H9 (cell line): ENCODE data around the gene MCRIP1. TPM values are rescaled to one million over a fixed set of nuclear protein-coding genes. Genes with fewer than 3 reads are reported as not detected.
A peak's percentile ranks its signal among the peaks of the same experiment; 100 is the strongest.

Experiments used
- DNase-seq: peaks from one replicate; pipeline ENCODE4 v3.0.0-alpha.2; 2017
- H2AFZ ChIP-seq: one replicate; pipeline ENCODE4 v1.6.1; 2013; ENCODE audit warnings: mild to moderate bottlenecking, low read length, control low read depth, moderate library complexity
- H2AK5ac ChIP-seq: 2 replicates; pipeline ENCODE4 v1.6.1; 2013; ENCODE audit warnings: low read length, control low read depth, mixed read lengths; ENCODE audit not compliant: insufficient read length
- H2BK120ac ChIP-seq: one replicate; pipeline ENCODE4 v1.6.1; 2013; ENCODE audit warnings: low read depth, mild to moderate bottlenecking, low read length, control low read depth, inconsistent platforms; ENCODE audit not compliant: poor library complexity, severe bottlenecking
- H2BK12ac ChIP-seq: 2 replicates; pipeline ENCODE4 v1.6.1; 2013; ENCODE audit warnings: low read length, control low read depth, mixed read lengths, low read depth; ENCODE audit not compliant: insufficient read length
- H2BK15ac ChIP-seq: 2 replicates; pipeline ENCODE4 v1.6.1; 2013; ENCODE audit warnings: low read depth, low read length, control low read depth
- H2BK20ac ChIP-seq: one replicate; pipeline ENCODE4 v1.6.1; 2013; ENCODE audit warnings: low read depth, mild to moderate bottlenecking, low read length, control low read depth, inconsistent platforms; ENCODE audit not compliant: poor library complexity, severe bottlenecking
- H2BK5ac ChIP-seq: 2 replicates; pipeline ENCODE4 v1.6.1; 2013; ENCODE audit warnings: low read length, control low read depth, mixed read lengths; ENCODE audit not compliant: insufficient read length
- H3K14ac ChIP-seq: 2 replicates; pipeline ENCODE4 v1.6.1; 2013; ENCODE audit warnings: low read length, control low read depth; ENCODE audit not compliant: insufficient read depth
- H3K18ac ChIP-seq: 2 replicates; pipeline ENCODE4 v1.6.1; 2013; ENCODE audit warnings: low read depth, mild to moderate bottlenecking, mixed read lengths, low read length, control low read depth; ENCODE audit not compliant: insufficient read length
- H3K23ac ChIP-seq: 2 replicates; pipeline ENCODE4 v1.6.1; 2013; ENCODE audit warnings: low read length, control low read depth, mixed read lengths, low read depth; ENCODE audit not compliant: insufficient read length
- H3K23me2 ChIP-seq: 2 replicates; pipeline ENCODE4 v1.6.1; 2013; ENCODE audit warnings: low read depth, mild to moderate bottlenecking, mixed read lengths, low read length, control low read depth; ENCODE audit not compliant: insufficient read length, poor library complexity, severe bottlenecking
- H3K27ac ChIP-seq: 2 replicates; pipeline ENCODE4 v1.5.1; 2013; ENCODE audit warnings: low read length, control low read depth, mixed read lengths, low read depth; ENCODE audit not compliant: insufficient read length
- H3K27me3 ChIP-seq: 2 replicates; pipeline ENCODE4 v1.6.1; 2013; ENCODE audit warnings: low read length, control low read depth, inconsistent platforms; ENCODE audit not compliant: insufficient read depth
- H3K4ac ChIP-seq: 2 replicates; pipeline ENCODE4 v1.6.1; 2013; ENCODE audit warnings: low read depth, mild to moderate bottlenecking, control low read depth, inconsistent platforms, low read length, moderate library complexity
- H3K4me1 ChIP-seq: 2 replicates; pipeline ENCODE4 v1.6.1; 2013; ENCODE audit warnings: low read length, control low read depth, inconsistent platforms; ENCODE audit not compliant: insufficient read depth
- H3K4me2 ChIP-seq: 2 replicates; pipeline ENCODE4 v1.6.1; 2013; ENCODE audit warnings: low read length, control low read depth, mixed read lengths; ENCODE audit not compliant: insufficient read length, insufficient read depth
- H3K56ac ChIP-seq: 2 replicates; pipeline ENCODE4 v1.6.1; 2013; ENCODE audit warnings: low read depth, mild to moderate bottlenecking, mixed read lengths, low read length, control low read depth; ENCODE audit not compliant: insufficient read length
- H3K79me1 ChIP-seq: 2 replicates; pipeline ENCODE4 v1.6.1; 2013; ENCODE audit warnings: low read depth, mild to moderate bottlenecking, moderate library complexity, low read length, control low read depth, inconsistent platforms; ENCODE audit not compliant: insufficient read depth, poor library complexity, severe bottlenecking
- H3K79me2 ChIP-seq: 2 replicates; pipeline ENCODE4 v1.6.1; 2013; ENCODE audit warnings: low read length, control low read depth, inconsistent platforms; ENCODE audit not compliant: insufficient read depth
- H3K9ac ChIP-seq: 2 replicates; pipeline ENCODE4 v1.6.1; 2013; ENCODE audit warnings: low read length, control low read depth, mixed read lengths; ENCODE audit not compliant: insufficient read length; ENCODE audit errors: extremely low read depth
- H3K9me3 ChIP-seq: one replicate; pipeline ENCODE4 v1.6.1; 2013; ENCODE audit warnings: low read depth, low read length, inconsistent platforms; ENCODE audit not compliant: control insufficient read depth
- H3T11ph ChIP-seq: one replicate; pipeline ENCODE4 v1.6.1; 2013; ENCODE audit warnings: mild to moderate bottlenecking, low read length, control low read depth, inconsistent platforms
- H4K20me1 ChIP-seq: one replicate; pipeline ENCODE4 v1.6.1; 2013; ENCODE audit not compliant: control insufficient read depth, insufficient read length, insufficient read depth
- H4K5ac ChIP-seq: 2 replicates; pipeline ENCODE4 v1.6.1; 2013; ENCODE audit warnings: low read depth, mild to moderate bottlenecking, mixed read lengths, low read length, control low read depth; ENCODE audit not compliant: insufficient read length
- H4K8ac ChIP-seq: replicated peaks from 2 replicates; pipeline ENCODE4 v1.6.1; 2013; ENCODE audit warnings: low read length, control low read depth, mixed read lengths, low read depth; ENCODE audit not compliant: insufficient read length
- H4K91ac ChIP-seq: 2 replicates; pipeline ENCODE4 v1.6.1; 2013; ENCODE audit warnings: low read depth, mild to moderate bottlenecking, moderate library complexity, mixed read lengths, low read length, control low read depth; ENCODE audit not compliant: insufficient read length
- H3K27ac Mint-ChIP-seq, 3 experiments: 2 replicates in 2 of 3; 3 replicates in 1 of 3; pipeline ENCODE4 v1.8.0; 2020 to 2021; ENCODE audit warnings: mixed read lengths in 3 of 3, mild to moderate bottlenecking in 1 of 3, moderate library complexity in 1 of 3
- H3K27me3 Mint-ChIP-seq: 2 replicates; pipeline ENCODE4 v1.8.0; 2021; ENCODE audit warnings: low read depth, mild to moderate bottlenecking, moderate library complexity, mixed read lengths
- H3K36me3 Mint-ChIP-seq, 3 experiments: 2 replicates in 2 of 3; 3 replicates in 1 of 3; pipeline ENCODE4 v1.8.0; 2020 to 2021; ENCODE audit warnings: low read depth in 3 of 3, mixed read lengths in 3 of 3; ENCODE audit not compliant: insufficient read depth in 1 of 3
- H3K4me1 Mint-ChIP-seq, 2 experiments: 2 replicates each; pipeline ENCODE4 v1.8.0; 2020; ENCODE audit warnings: mixed read lengths in 2 of 2
- H3K4me3 Mint-ChIP-seq, 2 experiments: 2 replicates in 1 of 2; 3 replicates in 1 of 2; pipeline ENCODE4 v1.8.0; 2020 to 2021; ENCODE audit warnings: mild to moderate bottlenecking in 2 of 2, mixed read lengths in 2 of 2, moderate library complexity in 1 of 2
- H3K9me3 Mint-ChIP-seq, 2 experiments: 2 replicates in 1 of 2; 3 replicates in 1 of 2; pipeline ENCODE4 v1.8.0; 2020; ENCODE audit warnings: mild to moderate bottlenecking in 2 of 2, mixed read lengths in 2 of 2, moderate library complexity in 1 of 2
- CTCF ChIP-seq: fragments of 200-600 bp; sonication (generic); conservative IDR thresholded peaks from 3 replicates; pipeline ENCODE4 v1.8.0; 2021; ENCODE audit warnings: antibody characterized with exemption, mild to moderate bottlenecking
- WGBS: extraction: QIAGEN DNeasy Blood & Tissue Kit; methylation state at CpG from one replicate; pipeline ENCODE4 v1.1.7; 2013; ENCODE audit warnings: missing lambda C conversion rate, low lambda C conversion rate, mixed read lengths; ENCODE audit not compliant: insufficient read length; ENCODE audit errors: extremely low coverage; 5-methylcytosine and 5-hydroxymethylcytosine counted together
- total RNA-seq: library from RNA; stranded (reverse); gene quantifications from 2 replicates; pipeline ENCODE4 v1.2.1, GENCODE V29; 2021

The MCRIP1 gene
- total RNA-seq, 1 experiment from 2014 or later: 118 TPM

DNA sequence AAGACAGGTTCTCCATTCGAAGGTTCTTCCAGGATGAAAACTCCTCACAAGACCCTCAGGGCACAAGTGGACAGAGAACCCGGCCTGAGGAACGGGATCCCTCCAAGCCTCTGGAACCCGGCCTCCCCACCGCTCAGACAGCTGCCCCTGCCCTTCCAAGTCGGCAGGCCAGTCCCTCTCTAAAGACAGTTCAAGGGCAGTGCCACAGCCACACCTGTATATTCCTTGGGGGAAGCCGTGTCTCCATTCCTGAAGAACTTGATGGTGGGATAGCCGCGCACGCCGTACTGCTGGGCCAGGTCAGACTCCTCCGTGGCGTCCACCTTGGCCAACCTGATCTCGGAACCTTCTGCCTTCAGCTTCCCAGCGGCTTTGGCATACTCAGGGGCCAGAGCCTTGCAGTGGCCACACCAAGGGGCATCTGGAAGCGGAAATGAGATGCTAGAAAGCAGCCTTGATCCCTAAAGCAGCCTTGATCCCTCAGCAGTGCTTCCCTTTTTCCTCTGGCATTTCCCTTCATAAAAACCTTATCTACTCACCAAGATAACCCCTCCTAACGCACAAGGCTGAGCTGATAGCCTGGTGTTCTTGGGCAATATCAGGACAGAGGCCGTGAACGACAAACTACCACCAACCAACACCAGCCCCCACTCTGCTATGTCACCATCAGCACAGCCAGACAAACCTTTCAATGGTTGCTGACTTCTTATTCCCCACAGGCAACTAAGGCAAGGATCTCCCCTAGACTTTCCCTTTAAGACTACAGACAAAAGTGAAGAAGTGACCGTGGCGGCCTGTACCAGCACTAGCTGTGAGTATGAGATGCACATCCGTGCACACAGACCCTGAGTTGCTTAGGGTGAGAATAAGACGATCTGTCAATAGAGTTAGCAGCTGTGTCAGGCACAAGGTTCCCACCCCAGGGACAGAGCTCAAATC is 26.1 kb upstream of the MCRIP1 start:
- Mint-ChIP-seq H3K27ac (peak overlapping the region; percentile 38 to 89 (median 87)), H3K9me3 (peaks cover 0 to 3% of the 10 kb centered on the region in 2 experiments; a peak in 1 of 5 replicates), H3K36me3 (peaks cover 22 to 61% (median 55%) of the 10 kb centered on the region in 3 experiments; a peak in 6 of 7 replicates), H3K4me3 (peak overlapping the region; percentile 82 to 88), H3K4me1 (peaks cover 9 to 20% of the 10 kb centered on the region in 2 experiments), H3K27me3 (peaks cover 2% of the 10 kb centered on the region)
- Histone ChIP-seq H3K4ac (no peak overlapping the region), H2AFZ (no peak overlapping the region), H2BK5ac (no peak overlapping the region), H2BK15ac (no peak overlapping the region), H3K9me3 (no peaks in the 10 kb centered on the region), H4K5ac (no peak overlapping the region), H2BK12ac (no peak overlapping the region), H3T11ph (no peak overlapping the region), H3K23ac (no peak overlapping the region), H3K79me2 (peaks cover 20% of the 10 kb centered on the region; the same call in 1 of the 2 replicates), H3K18ac (no peak overlapping the region), H2AK5ac (no peak overlapping the region), H2BK20ac (no peak overlapping the region), H4K20me1 (peaks cover 2% of the 10 kb centered on the region), H3K4me1 (peaks cover 3% of the 10 kb centered on the region; the same call in 1 of the 2 replicates), H3K9ac (peak overlapping the region; percentile 56), H3K79me1 (peaks cover 14% of the 10 kb centered on the region), H3K23me2 (peaks cover 10% of the 10 kb centered on the region), H2BK120ac (no peak overlapping the region), H3K14ac (no peak overlapping the region), H3K4me2 (peak overlapping the region; percentile 78), H4K8ac (no peak overlapping the region), H4K91ac (no peak overlapping the region), H3K27ac (no peak overlapping the region), H3K27me3 (no peaks in the 10 kb centered on the region), H3K56ac (no peak overlapping the region)
- no peak for TF ChIP-seq CTCF
- WGBS: no CpG with 5 or more reads among the region's 23 CpGs
- no peak for DNase-seq
